Measurements from ENCODE around the gene CLEC4E.
A peak's percentile ranks its signal among the peaks of the same experiment; 100 is the strongest.
"Not testable (repeated sequence)": the region's sequence is repeated elsewhere in the genome, so short reads cannot be mapped to it uniquely, and the experiment has no call there.

The CLEC4E gene

GRCh38 chr12:8540831-8541230, at the start of gene CLEC4E:
CLEC4E (minus strand) TSS chr12:8540905; CDS start chr12:8540797, 108 bp downstream.
- not testable (repeated sequence) for DNase-seq (ENCODE audit: low read depth, low spot score); H3K27ac ChIP-seq

DNA sequence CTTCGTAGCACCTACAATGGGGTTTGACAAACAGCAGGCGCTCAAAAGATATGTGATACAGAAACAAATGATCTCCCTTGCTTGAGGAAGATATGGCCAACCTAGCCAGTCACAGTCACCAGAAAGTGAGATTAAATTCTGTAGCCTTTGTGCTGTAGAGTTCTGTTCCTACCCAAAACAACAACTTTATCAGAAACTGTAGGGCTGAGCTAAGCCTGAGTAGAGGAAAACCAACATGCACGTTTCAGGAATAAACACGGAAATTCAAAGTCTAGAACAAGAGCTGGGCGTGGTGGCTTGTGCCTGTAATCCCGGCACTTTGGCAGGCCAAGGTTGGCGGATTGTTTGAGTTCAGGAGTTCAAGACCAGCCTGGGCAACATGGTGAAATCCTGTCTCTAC, 49.0 kb upstream of the CLEC4E start:
- no peak for DNase-seq (ENCODE audit: low read depth, low spot score)
- H3K27ac ChIP-seq = no peak overlapping the region

DNA sequence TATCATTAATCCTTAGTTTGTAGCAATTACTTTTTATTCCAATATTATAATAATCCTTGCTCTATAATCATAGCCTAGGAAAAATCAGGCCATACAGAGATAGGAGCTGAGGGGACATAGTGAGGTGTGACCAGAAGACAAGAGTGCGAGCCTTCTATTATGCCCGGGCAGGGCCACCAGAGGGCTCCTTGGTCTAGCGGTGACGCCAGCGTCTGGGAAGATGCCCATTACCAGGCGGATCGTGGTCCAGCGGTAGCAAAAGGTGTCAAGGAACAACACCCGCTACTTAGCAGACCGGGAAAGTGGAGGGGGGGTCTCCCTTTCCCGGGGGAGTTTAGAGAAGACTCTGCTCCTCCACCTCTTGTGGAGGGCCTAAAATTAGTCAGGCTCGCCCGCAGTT, 43.8 kb upstream of the CLEC4E start:
- H3K27ac ChIP-seq; DNase-seq (ENCODE audit: low read depth, low spot score): not testable (repeated sequence)

GRCh38 chr12:8584004-8584403, 43.3 kb upstream of the CLEC4E start:
- no peak for DNase-seq (ENCODE audit: low read depth, low spot score)
- no peak overlapping the region for H3K27ac ChIP-seq

DNA sequence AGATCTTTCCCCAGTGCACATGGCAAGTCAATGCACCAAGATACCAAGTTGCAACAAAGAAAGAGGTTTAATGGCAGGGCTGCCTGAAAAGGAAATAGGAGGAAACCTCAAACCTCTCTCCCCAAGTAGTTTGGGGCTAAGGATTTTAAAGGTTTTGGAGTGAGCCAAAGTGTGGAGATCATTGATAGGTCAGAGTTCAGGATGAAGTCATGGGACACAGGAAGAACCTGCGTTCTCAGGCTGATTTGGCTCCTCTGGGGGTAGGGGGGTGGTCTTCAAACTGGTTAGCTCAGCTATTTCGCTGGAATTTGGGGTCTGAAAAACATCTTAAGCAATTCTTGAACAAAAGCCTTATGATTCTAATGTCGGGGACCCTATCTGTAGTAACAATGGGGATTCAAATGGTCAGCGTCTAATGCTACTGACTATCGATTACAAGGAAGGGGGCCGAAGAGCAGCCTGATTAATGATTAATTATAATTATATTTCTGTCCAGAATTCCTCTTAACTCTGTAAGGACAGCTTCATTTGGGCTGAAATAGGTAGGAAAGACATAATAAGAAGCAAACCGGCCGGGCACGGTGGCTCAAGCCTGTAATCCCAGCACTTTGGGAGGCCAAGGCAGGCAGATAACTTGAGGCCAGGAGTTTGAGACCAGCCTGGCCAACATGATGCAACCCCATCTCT, 40.5 kb upstream of the CLEC4E start:
- DNase-seq (ENCODE audit: low read depth, low spot score) = no peak
- no peak overlapping the region for H3K27ac ChIP-seq

- no peak overlapping the region for H3K27ac ChIP-seq
- no peak for DNase-seq (ENCODE audit: low read depth, low spot score)
Measured at GRCh38 chr12:8577879-8578278, 37.2 kb upstream of the CLEC4E start.

DNA sequence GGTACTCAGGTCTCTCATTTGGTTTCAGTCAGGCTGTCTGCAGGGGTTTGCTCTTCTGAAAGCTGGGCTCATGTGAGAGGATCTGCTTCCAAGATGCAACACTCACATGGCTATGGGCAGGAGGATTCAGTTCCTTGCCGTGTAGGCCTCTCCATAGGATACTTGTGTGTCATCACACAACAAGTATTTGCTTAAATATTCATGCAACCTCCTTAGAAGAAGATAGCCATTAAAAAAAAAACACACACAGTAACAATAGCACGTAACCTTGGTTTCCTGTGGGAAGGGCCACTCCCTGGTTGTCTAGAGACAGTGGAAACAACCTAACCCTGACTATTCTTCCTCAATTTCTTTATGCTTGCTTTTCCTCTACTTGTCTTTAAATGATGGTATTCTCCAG, 31.8 kb upstream of the CLEC4E start:
- DNase-seq (ENCODE audit: low read depth, low spot score) = no peak

DNA sequence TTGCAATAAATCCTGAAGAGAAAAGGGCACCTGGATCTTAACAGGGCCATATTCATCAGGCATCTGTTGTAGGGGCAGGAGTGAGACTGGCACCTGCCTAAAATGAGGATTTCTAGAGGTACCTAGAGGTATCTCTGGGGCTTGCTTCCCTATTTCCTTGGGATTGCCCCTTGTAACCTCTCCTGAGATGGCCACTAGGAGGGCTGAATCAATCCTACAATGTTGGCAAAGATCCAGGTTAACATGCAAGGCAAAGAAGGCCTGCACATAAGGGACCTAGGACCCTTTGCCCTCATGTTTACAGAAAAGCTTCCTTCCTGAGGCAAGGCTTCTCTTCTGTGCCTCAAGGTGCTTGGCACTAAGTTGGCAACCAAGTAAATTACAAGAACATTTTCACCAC, 25.8 kb upstream of the CLEC4E start:
- H3K27ac ChIP-seq = no peak overlapping the region
- no peak for DNase-seq (ENCODE audit: low read depth, low spot score)

More for the DNA sequence above, 31.8 kb upstream of the CLEC4E start:
- no peak overlapping the region for H3K27ac ChIP-seq

- DNase-seq (ENCODE audit: low read depth, low spot score); H3K27ac ChIP-seq: not testable (repeated sequence)
Measured at GRCh38 chr12:8566052-8566451, 25.3 kb upstream of the CLEC4E start.

DNA sequence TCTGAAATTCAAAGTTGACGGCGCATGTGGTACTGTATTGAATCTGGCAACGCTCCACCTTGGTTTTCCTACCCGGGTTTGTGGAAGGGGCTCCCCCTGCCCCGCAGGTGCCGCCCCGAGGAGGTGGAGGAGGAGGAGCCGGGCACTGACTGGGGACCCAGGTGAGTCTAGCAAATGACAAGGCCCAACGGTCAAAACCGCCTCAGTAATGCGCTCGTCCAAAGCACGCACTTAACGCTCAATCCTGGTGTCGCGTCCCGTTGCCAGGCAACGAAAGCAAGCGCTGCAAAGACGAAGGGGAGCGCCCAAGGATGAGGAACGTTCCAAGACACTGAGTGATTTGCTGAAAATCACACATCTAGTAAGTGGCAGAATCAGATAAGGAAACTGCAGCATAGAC, 24.0 kb upstream of the CLEC4E start:
- DNase-seq (ENCODE audit: low read depth, low spot score) = no peak
- H3K27ac ChIP-seq = no peak overlapping the region

DNA sequence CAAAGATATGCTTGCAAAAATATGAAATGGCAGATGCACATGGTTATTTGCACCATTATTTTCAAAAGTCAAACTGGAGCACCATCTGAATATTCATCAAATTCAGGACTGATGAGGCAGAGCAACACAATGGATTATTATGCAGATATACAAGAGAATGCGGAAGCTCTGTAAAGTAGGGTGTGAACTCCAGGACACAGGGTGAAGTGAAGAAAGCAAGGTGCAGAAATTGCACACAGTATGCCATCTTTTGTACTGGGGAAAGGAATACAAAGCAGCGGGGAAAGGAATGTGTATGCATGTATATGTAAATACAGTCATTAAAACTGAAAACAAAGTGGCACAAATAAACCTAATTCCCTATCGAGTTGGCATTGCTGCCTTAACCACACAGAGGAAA, 22.7 kb upstream of the CLEC4E start:
- no peak for DNase-seq (ENCODE audit: low read depth, low spot score)

GRCh38 chr12:8562310-8562709, 21.6 kb upstream of the CLEC4E start:
- H3K27ac ChIP-seq = no peak overlapping the region
- no peak for DNase-seq (ENCODE audit: low read depth, low spot score)

More for the DNA sequence above, 22.7 kb upstream of the CLEC4E start:
- no peak overlapping the region for H3K27ac ChIP-seq

- no peak overlapping the region for H3K27ac ChIP-seq
- no peak for DNase-seq (ENCODE audit: low read depth, low spot score)
Measured at GRCh38 chr12:8561011-8561410, 20.3 kb upstream of the CLEC4E start.

DNA sequence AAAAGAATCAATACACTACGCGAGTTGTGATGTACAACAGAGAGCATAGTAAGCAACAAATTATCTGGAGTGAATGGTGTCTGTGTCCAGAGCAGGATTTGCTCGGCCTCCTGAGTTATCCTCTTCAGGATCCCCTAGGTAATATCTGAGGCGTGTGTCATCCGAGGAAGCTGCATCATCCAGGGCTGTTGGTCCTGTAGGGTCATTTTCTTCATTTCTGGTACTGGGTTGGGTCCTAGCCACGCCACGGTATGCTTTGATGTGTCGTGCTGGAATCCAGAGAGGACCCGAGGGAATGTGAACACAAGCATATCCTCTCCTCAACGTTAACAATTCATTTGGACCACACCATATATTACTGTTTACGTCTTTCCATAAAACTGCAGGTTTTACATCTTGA, 19.0 kb upstream of the CLEC4E start:
- DNase-seq (ENCODE audit: low read depth, low spot score) = no peak
- H3K27ac ChIP-seq = no peak overlapping the region

DNA sequence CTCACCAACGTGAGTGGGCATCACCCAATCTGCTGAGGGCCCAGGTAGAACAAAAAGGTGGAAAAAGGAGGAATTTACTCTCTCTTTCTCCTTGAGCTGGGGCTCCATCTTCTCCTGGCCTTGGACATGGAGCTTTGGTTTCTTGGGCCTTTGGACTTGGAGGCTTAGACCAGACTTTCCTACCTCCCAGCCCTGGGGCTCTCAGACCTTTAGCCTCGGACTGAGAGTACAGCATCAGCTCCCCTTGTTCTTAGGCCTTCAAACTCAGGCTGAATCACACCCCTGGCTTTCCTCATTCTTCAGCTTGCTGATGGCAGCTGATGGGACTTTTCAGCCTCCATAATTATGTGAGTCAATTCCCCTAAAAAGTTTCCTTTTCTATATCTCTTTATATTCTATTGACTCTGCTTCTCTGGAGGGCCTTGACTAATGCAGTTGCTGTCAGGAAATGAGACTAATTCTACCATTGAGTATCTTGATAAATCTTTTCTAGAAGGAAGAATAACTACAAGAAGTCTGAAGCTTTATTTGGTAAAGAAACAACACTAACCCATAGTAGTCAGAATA, 15.9 kb upstream of the CLEC4E start:
- peak overlapping the region; percentile 26 for H3K27ac ChIP-seq
- DNase-seq (ENCODE audit: low read depth, low spot score) = no peak

- peak; percentile 31 for DNase-seq (ENCODE audit: low read depth, low spot score)
- peak overlapping the region; percentile 58 for H3K27ac ChIP-seq
Measured at GRCh38 chr12:8554451-8555195, 13.9 kb upstream of the CLEC4E start.

DNA sequence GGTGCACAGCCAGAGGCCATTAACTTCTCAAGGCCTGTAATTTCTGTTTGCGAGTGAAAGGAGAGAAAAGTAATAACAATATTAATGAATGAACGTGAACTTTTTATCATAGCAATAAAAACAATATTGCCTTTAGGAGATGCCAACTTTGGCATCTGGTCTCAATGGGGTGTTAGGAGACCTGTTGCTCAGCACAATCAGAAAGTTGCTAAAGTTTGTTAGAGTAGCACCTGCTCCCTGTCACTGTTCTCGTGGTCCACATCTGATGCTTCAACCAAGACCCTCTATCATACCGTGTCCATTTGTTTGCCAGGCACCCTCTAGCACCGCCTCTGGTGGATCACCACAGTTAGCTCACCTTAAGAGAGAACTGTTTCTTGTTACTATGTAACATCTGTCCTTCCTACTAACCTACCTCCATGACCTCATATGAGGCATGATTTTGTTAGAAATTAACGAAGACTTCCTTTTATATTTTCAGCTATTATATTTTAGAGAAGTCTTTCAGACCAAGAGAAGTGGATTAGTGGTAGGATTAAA, 12.5 kb upstream of the CLEC4E start:
- DNase-seq (ENCODE audit: low read depth, low spot score) = no peak
- no peak overlapping the region for H3K27ac ChIP-seq

GRCh38 chr12:8549381-8549780, 8.7 kb upstream of the CLEC4E start:
- no peak overlapping the region for H3K27ac ChIP-seq
- no peak for DNase-seq (ENCODE audit: low read depth, low spot score)

- no peak for DNase-seq (ENCODE audit: low read depth, low spot score)
- no peak overlapping the region for H3K27ac ChIP-seq
Measured at GRCh38 chr12:8548192-8548591, 7.5 kb upstream of the CLEC4E start.

- no peak overlapping the region for H3K27ac ChIP-seq
- no peak for DNase-seq (ENCODE audit: low read depth, low spot score)
Measured at GRCh38 chr12:8547645-8548044, 6.9 kb upstream of the CLEC4E start.

GRCh38 chr12:8546591-8546990, 5.9 kb upstream of the CLEC4E start:
- H3K27ac ChIP-seq = no peak overlapping the region
- no peak for DNase-seq (ENCODE audit: low read depth, low spot score)
